ENCODE measurements around the gene KIF26B.

KIF26B gene

GRCh38 chr1:245556057-245556456 lies 401.3 kb downstream of the KIF26B start:
- Histone ChIP-seq H3K9ac (ENCODE audit: low read length) (no peak overlapping the region), H3K27me3 (ENCODE audit: control insufficient read depth, insufficient read depth, low read length) (no peaks in the 10 kb centered on the region), H3K9me3 (ENCODE audit: control insufficient read depth, low read depth, low read length) (no peaks in the 10 kb centered on the region), H3K4me1 (ENCODE audit: control insufficient read depth, low read depth, low read length) (peaks cover 7% of the 10 kb centered on the region), H3K27ac (ENCODE audit: low read length) (no peak overlapping the region), H3K36me3 (ENCODE audit: control insufficient read depth, low read depth, low read length) (no peaks in the 10 kb centered on the region), H3K4me3 (ENCODE audit: low read length) (no peak overlapping the region)

GRCh38 chr1:245558069-245558468 lies 403.3 kb downstream of the KIF26B start:
- Histone ChIP-seq H3K4me1 (ENCODE audit: control insufficient read depth, low read depth, low read length) (peaks cover 7% of the 10 kb centered on the region), H3K4me3 (ENCODE audit: low read length) (no peak overlapping the region), H3K27ac (ENCODE audit: low read length) (no peak overlapping the region), H3K36me3 (ENCODE audit: control insufficient read depth, low read depth, low read length) (no peaks in the 10 kb centered on the region), H3K9ac (ENCODE audit: low read length) (no peak overlapping the region), H3K9me3 (ENCODE audit: control insufficient read depth, low read depth, low read length) (no peaks in the 10 kb centered on the region), H3K27me3 (ENCODE audit: control insufficient read depth, insufficient read depth, low read length) (no peaks in the 10 kb centered on the region)

GRCh38 chr1:245560316-245560859 lies 405.6 kb downstream of the KIF26B start:
- Histone ChIP-seq H3K27ac (ENCODE audit: low read length) (no peak overlapping the region), H3K9ac (ENCODE audit: low read length) (no peak overlapping the region), H3K27me3 (ENCODE audit: control insufficient read depth, insufficient read depth, low read length) (no peaks in the 10 kb centered on the region), H3K4me1 (ENCODE audit: control insufficient read depth, low read depth, low read length) (no peaks in the 10 kb centered on the region), H3K4me3 (ENCODE audit: low read length) (no peak overlapping the region), H3K36me3 (ENCODE audit: control insufficient read depth, low read depth, low read length) (no peaks in the 10 kb centered on the region), H3K9me3 (ENCODE audit: control insufficient read depth, low read depth, low read length) (no peaks in the 10 kb centered on the region)

- H3K27me3 ChIP-seq (ENCODE audit: control insufficient read depth, insufficient read depth, low read length), result no peaks in the 10 kb centered on the region
- no peaks in the 10 kb centered on the region for H3K36me3 ChIP-seq (ENCODE audit: control insufficient read depth, low read depth, low read length)
- H3K9ac ChIP-seq (ENCODE audit: low read length), result no peak overlapping the region
- no peaks in the 10 kb centered on the region for H3K4me1 ChIP-seq (ENCODE audit: control insufficient read depth, low read depth, low read length)
- H3K27ac ChIP-seq (ENCODE audit: low read length), result no peak overlapping the region
- no peaks in the 10 kb centered on the region for H3K9me3 ChIP-seq (ENCODE audit: control insufficient read depth, low read depth, low read length)
- no peak overlapping the region for H3K4me3 ChIP-seq (ENCODE audit: low read length)
Measured at GRCh38 chr1:245561665-245562234, 407.0 kb downstream of the KIF26B start.

GRCh38 chr1:245566134-245566533 lies 411.3 kb downstream of the KIF26B start:
- Histone ChIP-seq H3K36me3 (ENCODE audit: control insufficient read depth, low read depth, low read length) (no peaks in the 10 kb centered on the region), H3K27ac (ENCODE audit: low read length) (no peak overlapping the region), H3K27me3 (ENCODE audit: control insufficient read depth, insufficient read depth, low read length) (no peaks in the 10 kb centered on the region)

GRCh38 chr1:245566952-245567351 lies 412.2 kb downstream of the KIF26B start:
- H3K9ac ChIP-seq (ENCODE audit: low read length), result no peak overlapping the region
- no peaks in the 10 kb centered on the region for H3K9me3 ChIP-seq (ENCODE audit: control insufficient read depth, low read depth, low read length)
- H3K27me3 ChIP-seq (ENCODE audit: control insufficient read depth, insufficient read depth, low read length), result no peaks in the 10 kb centered on the region
- H3K27ac ChIP-seq (ENCODE audit: low read length), result no peak overlapping the region
- no peaks in the 10 kb centered on the region for H3K36me3 ChIP-seq (ENCODE audit: control insufficient read depth, low read depth, low read length)
- no peaks in the 10 kb centered on the region for H3K4me1 ChIP-seq (ENCODE audit: control insufficient read depth, low read depth, low read length)
- H3K4me3 ChIP-seq (ENCODE audit: low read length), result no peak overlapping the region

More at GRCh38 chr1:245566134-245566533, 411.3 kb downstream of the KIF26B start:
- Histone ChIP-seq H3K4me3 (ENCODE audit: low read length) (no peak overlapping the region), H3K4me1 (ENCODE audit: control insufficient read depth, low read depth, low read length) (no peaks in the 10 kb centered on the region), H3K9ac (ENCODE audit: low read length) (no peak overlapping the region), H3K9me3 (ENCODE audit: control insufficient read depth, low read depth, low read length) (no peaks in the 10 kb centered on the region)

GRCh38 chr1:245571815-245572294 lies 417.1 kb downstream of the KIF26B start:
- no peak overlapping the region for H3K4me3 ChIP-seq (ENCODE audit: low read length)
- no peak overlapping the region for H3K9ac ChIP-seq (ENCODE audit: low read length)
- H3K27me3 ChIP-seq (ENCODE audit: control insufficient read depth, insufficient read depth, low read length), result no peaks in the 10 kb centered on the region
- H3K9me3 ChIP-seq (ENCODE audit: control insufficient read depth, low read depth, low read length), result no peaks in the 10 kb centered on the region
- H3K4me1 ChIP-seq (ENCODE audit: control insufficient read depth, low read depth, low read length), result no peaks in the 10 kb centered on the region
- no peaks in the 10 kb centered on the region for H3K36me3 ChIP-seq (ENCODE audit: control insufficient read depth, low read depth, low read length)
- H3K27ac ChIP-seq (ENCODE audit: low read length), result no peak overlapping the region

- no peaks in the 10 kb centered on the region for H3K4me1 ChIP-seq (ENCODE audit: control insufficient read depth, low read depth, low read length)
- H3K27me3 ChIP-seq (ENCODE audit: control insufficient read depth, insufficient read depth, low read length), result no peaks in the 10 kb centered on the region
- H3K36me3 ChIP-seq (ENCODE audit: control insufficient read depth, low read depth, low read length), result no peaks in the 10 kb centered on the region
- no peaks in the 10 kb centered on the region for H3K9me3 ChIP-seq (ENCODE audit: control insufficient read depth, low read depth, low read length)
- H3K4me3 ChIP-seq (ENCODE audit: low read length), result no peak overlapping the region
- no peak overlapping the region for H3K27ac ChIP-seq (ENCODE audit: low read length)
- no peak overlapping the region for H3K9ac ChIP-seq (ENCODE audit: low read length)
Measured at GRCh38 chr1:245572709-245573108, 417.9 kb downstream of the KIF26B start.

- Histone ChIP-seq H3K9ac (ENCODE audit: low read length) (no peak overlapping the region), H3K9me3 (ENCODE audit: control insufficient read depth, low read depth, low read length) (no peaks in the 10 kb centered on the region), H3K27me3 (ENCODE audit: control insufficient read depth, insufficient read depth, low read length) (no peaks in the 10 kb centered on the region), H3K27ac (ENCODE audit: low read length) (no peak overlapping the region), H3K4me3 (ENCODE audit: low read length) (no peak overlapping the region), H3K36me3 (ENCODE audit: control insufficient read depth, low read depth, low read length) (no peaks in the 10 kb centered on the region), H3K4me1 (ENCODE audit: control insufficient read depth, low read depth, low read length) (no peaks in the 10 kb centered on the region)
Measured at GRCh38 chr1:245575710-245576109, 420.9 kb downstream of the KIF26B start.

- Histone ChIP-seq H3K27ac (ENCODE audit: low read length) (no peak overlapping the region), H3K4me3 (ENCODE audit: low read length) (no peak overlapping the region), H3K36me3 (ENCODE audit: control insufficient read depth, low read depth, low read length) (no peaks in the 10 kb centered on the region), H3K9ac (ENCODE audit: low read length) (no peak overlapping the region), H3K4me1 (ENCODE audit: control insufficient read depth, low read depth, low read length) (no peaks in the 10 kb centered on the region), H3K27me3 (ENCODE audit: control insufficient read depth, insufficient read depth, low read length) (no peaks in the 10 kb centered on the region), H3K9me3 (ENCODE audit: control insufficient read depth, low read depth, low read length) (no peaks in the 10 kb centered on the region)
Measured at GRCh38 chr1:245576323-245576722, 421.5 kb downstream of the KIF26B start.

- Histone ChIP-seq H3K27ac (ENCODE audit: low read length) (no peak overlapping the region), H3K36me3 (ENCODE audit: control insufficient read depth, low read depth, low read length) (no peaks in the 10 kb centered on the region), H3K4me1 (ENCODE audit: control insufficient read depth, low read depth, low read length) (no peaks in the 10 kb centered on the region), H3K4me3 (ENCODE audit: low read length) (no peak overlapping the region), H3K27me3 (ENCODE audit: control insufficient read depth, insufficient read depth, low read length) (no peaks in the 10 kb centered on the region), H3K9ac (ENCODE audit: low read length) (no peak overlapping the region), H3K9me3 (ENCODE audit: control insufficient read depth, low read depth, low read length) (no peaks in the 10 kb centered on the region)
Measured at GRCh38 chr1:245577191-245578157, 422.7 kb downstream of the KIF26B start.
